Measurements from ENCODE around the gene FAH.

FAH gene

DNA sequence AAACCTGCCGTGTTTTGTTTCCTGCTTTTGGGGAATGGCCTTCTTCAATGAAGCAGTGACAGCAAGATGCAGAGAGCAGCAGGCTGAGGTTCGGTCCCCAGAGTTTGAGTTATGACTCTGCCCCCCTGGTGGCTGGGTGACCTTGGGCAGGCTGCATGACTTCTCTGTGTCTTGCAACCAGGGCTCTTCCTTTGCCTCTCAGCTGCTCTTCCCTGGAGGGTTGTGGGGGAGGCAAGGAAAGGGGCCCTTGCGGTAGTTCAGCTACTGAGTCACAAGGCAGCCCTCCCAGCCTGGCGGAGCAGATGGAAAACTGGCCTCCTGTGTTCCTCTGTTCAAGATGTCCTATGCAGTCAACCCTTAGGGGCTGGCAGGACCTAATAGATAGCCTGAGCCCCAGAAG is 82.1 kb downstream of the FAH start:
- DNase-seq = no peak

Data from nucleus accumbens (tissue), 56 donors.